H1 (cell line): ENCODE results near the gene GRM8. TPM values are rescaled to one million over a fixed set of nuclear protein-coding genes. Genes with fewer than 3 reads are reported as not detected.
"Not testable (repeated sequence)": the region's sequence is repeated elsewhere in the genome, so short reads cannot be mapped to it uniquely, and the experiment has no call there.

Experiments used
- CTCF ChIA-PET: fragments of 300-600 bp; sonication (Branson Sonifier 250); formaldehyde crosslinking; loops from one replicate; lab custom pipeline; 2021; ENCODE audit not compliant: partially characterized antibody; lab: Charles Lee
- POLR2A ChIA-PET: fragments of 300-600 bp; sonication (Branson Sonifier 250); formaldehyde crosslinking; loops from one replicate; lab custom pipeline; 2021; ENCODE audit warnings: inconsistent platforms; ENCODE audit not compliant: partially characterized antibody; lab: Charles Lee
- DNase-seq, 2 experiments: peaks; one replicate each; pipeline versions ENCODE4 v3.0.0 to v3.0.0-alpha.2; 2010 to 2022; ENCODE audit warnings: low spot score in 2 of 2, low read depth in 1 of 2, mixed read lengths in 1 of 2
- FAIRE-seq: peaks from 2 replicates; lab custom pipeline; 2011; peaks lifted over from hg19 to GRCh38; lab: Jason Lieb, UNC
- H2AFZ ChIP-seq: 2 replicates; pipeline ENCODE4 v1.8.1; 2012; ENCODE audit warnings: low read length, inconsistent platforms
- H2AK5ac ChIP-seq: 2 replicates; pipeline ENCODE4 v1.6.1; 2013; ENCODE audit warnings: low read depth, low read length
- H2BK120ac ChIP-seq: replicated peaks from 2 replicates; pipeline ENCODE3; 2013; ENCODE audit warnings: low read depth, low read length, inconsistent platforms
- H2BK12ac ChIP-seq: 2 replicates; pipeline ENCODE4 v1.6.1; 2013; ENCODE audit warnings: low read depth, low read length
- H2BK15ac ChIP-seq: 2 replicates; pipeline ENCODE4 v1.6.1; 2013; ENCODE audit warnings: low read length
- H2BK20ac ChIP-seq: 2 replicates; pipeline ENCODE4 v1.6.1; 2013; ENCODE audit warnings: low read length
- H2BK5ac ChIP-seq: 2 replicates; pipeline ENCODE4 v1.6.1; 2013; ENCODE audit warnings: low read depth, low read length
- H3K14ac ChIP-seq: 2 replicates; pipeline ENCODE4 v1.6.1; 2013; ENCODE audit warnings: inconsistent platforms; ENCODE audit not compliant: insufficient read length
- H3K18ac ChIP-seq: 2 replicates; pipeline ENCODE4 v1.6.1; 2013; ENCODE audit warnings: low read length; ENCODE audit errors: extremely low read depth
- H3K23ac ChIP-seq: 2 replicates; pipeline ENCODE4 v1.6.1; 2013; ENCODE audit warnings: inconsistent platforms; ENCODE audit not compliant: insufficient read length
- H3K23me2 ChIP-seq: 2 replicates; pipeline ENCODE4 v1.6.1; 2013; ENCODE audit warnings: low read depth, low read length
- H3K27ac ChIP-seq: 2 replicates; pipeline ENCODE4 v1.6.1; 2011; ENCODE audit warnings: low read depth, low read length, inconsistent platforms
- H3K27me3 ChIP-seq, 4 experiments: replicated peaks in 1 of 4; 1 replicate in 1 of 4; 2 replicates in 3 of 4; pipeline versions ENCODE4 v1.6.1 to v1.8.1; 2011 to 2013; ENCODE audit warnings: low read length in 3 of 4, mild to moderate bottlenecking in 3 of 4, inconsistent platforms in 2 of 4, mixed read lengths in 2 of 4, moderate library complexity in 1 of 4; ENCODE audit not compliant: control insufficient read depth in 3 of 4, insufficient read depth in 3 of 4; ENCODE audit errors: extremely low read depth in 1 of 4
- H3K36me3 ChIP-seq, 4 experiments: 2 replicates each; pipeline versions ENCODE4 v1.6.1 to v1.8.1; 2011 to 2013; ENCODE audit warnings: mild to moderate bottlenecking in 4 of 4, low read length in 3 of 4, moderate library complexity in 2 of 4, control low read depth in 1 of 4, inconsistent platforms in 1 of 4; ENCODE audit not compliant: insufficient read depth in 4 of 4, control insufficient read depth in 2 of 4
- H3K4ac ChIP-seq: replicated peaks from 2 replicates; pipeline ENCODE3; 2013; ENCODE audit warnings: low read length, low read depth, mixed read lengths, inconsistent platforms; ENCODE audit not compliant: insufficient read length
- H3K4me1 ChIP-seq, 4 experiments: replicated peaks in 1 of 4; 1 replicate in 1 of 4; 2 replicates in 3 of 4; pipeline versions ENCODE4 v1.6.1 to v1.8.1; 2011 to 2013; ENCODE audit warnings: low read length in 3 of 4, inconsistent platforms in 2 of 4, mixed read lengths in 1 of 4; ENCODE audit not compliant: insufficient read depth in 4 of 4, control insufficient read depth in 3 of 4
- H3K4me2 ChIP-seq, 2 experiments: 2 replicates each; pipeline versions ENCODE4 v1.6.1 to v1.8.1; 2011 to 2013; ENCODE audit warnings: low read depth in 2 of 2, low read length in 2 of 2, control low read depth in 1 of 2, inconsistent platforms in 1 of 2, mild to moderate bottlenecking in 1 of 2; ENCODE audit not compliant: insufficient read depth in 1 of 2
- H3K4me3 ChIP-seq, 4 experiments: fragments of 200-600, 300-600 bp in 1 of 4; sonication (generic), shearing (Covaris generic), sonication (Bioruptor Twin) in 1 of 4; 2 replicates each; pipeline versions ENCODE4 v1.5.1 to v1.8.1; 2011 to 2016; ENCODE audit warnings: low read length in 4 of 4, low read depth in 3 of 4, control low read depth in 2 of 4, inconsistent platforms in 2 of 4, mild to moderate bottlenecking in 2 of 4, mixed read lengths in 1 of 4, moderate library complexity in 1 of 4; ENCODE audit not compliant: insufficient read depth in 2 of 4; ENCODE audit errors: extremely low read depth in 1 of 4
- H3K56ac ChIP-seq: replicated peaks from 2 replicates; pipeline ENCODE3; 2013; ENCODE audit warnings: low read depth, mild to moderate bottlenecking, mixed read lengths, low read length, inconsistent platforms; ENCODE audit not compliant: insufficient read length
- H3K79me1 ChIP-seq: 2 replicates; pipeline ENCODE4 v1.6.1; 2013; ENCODE audit warnings: low read depth, low read length, control low read depth
- H3K79me2 ChIP-seq, 2 experiments: 2 replicates each; pipeline versions ENCODE4 v1.6.1 to v1.8.1; 2012 to 2013; ENCODE audit warnings: low read length in 2 of 2, mild to moderate bottlenecking in 2 of 2, inconsistent platforms in 1 of 2; ENCODE audit not compliant: insufficient read depth in 2 of 2, control insufficient read depth in 1 of 2
- H3K9ac ChIP-seq, 4 experiments: replicated peaks in 1 of 4; 1 replicate in 1 of 4; 2 replicates in 3 of 4; pipeline versions ENCODE4 v1.6.1 to v1.8.1; 2011 to 2013; ENCODE audit warnings: low read depth in 3 of 4, low read length in 3 of 4, control low read depth in 2 of 4, mild to moderate bottlenecking in 2 of 4, moderate library complexity in 2 of 4, inconsistent platforms in 1 of 4; ENCODE audit errors: extremely low read depth in 1 of 4
- H3K9me3 ChIP-seq, 2 experiments: 2 replicates each; pipeline versions ENCODE4 v1.6.1 to v1.8.1; 2012 to 2013; ENCODE audit warnings: mild to moderate bottlenecking in 2 of 2, moderate library complexity in 2 of 2, control low read depth in 1 of 2, inconsistent platforms in 1 of 2, low read depth in 1 of 2, low read length in 1 of 2, mixed read lengths in 1 of 2; ENCODE audit not compliant: insufficient read depth in 2 of 2
- H4K20me1 ChIP-seq, 2 experiments: replicated peaks in 1 of 2; 2 replicates each; pipeline versions ENCODE3 to v1.8.1; 2011 to 2013; ENCODE audit warnings: inconsistent platforms in 2 of 2, low read length in 2 of 2, mild to moderate bottlenecking in 1 of 2; ENCODE audit not compliant: insufficient read depth in 2 of 2, control insufficient read depth in 1 of 2
- H4K5ac ChIP-seq: 2 replicates; pipeline ENCODE4 v1.6.1; 2013; ENCODE audit warnings: low read length, low read depth, mixed read lengths, inconsistent platforms; ENCODE audit not compliant: insufficient read length
- H4K8ac ChIP-seq: 2 replicates; pipeline ENCODE4 v1.8.0; 2013; ENCODE audit warnings: mild to moderate bottlenecking, moderate library complexity, low read length, inconsistent platforms; ENCODE audit not compliant: insufficient read depth; ENCODE audit errors: extremely low read depth
- H4K91ac ChIP-seq: replicated peaks from 2 replicates; pipeline ENCODE3; 2013; ENCODE audit warnings: low read length, mixed read lengths, inconsistent platforms; ENCODE audit not compliant: insufficient read length
- whole genome bisulfite sequencing, 2 experiments: shearing (Covaris generic) in 1 of 2; methylation state at CpG; one replicate each; pipeline versions ENCODE4 v1.1.6 to v1.1.7; 2013 to 2015; ENCODE audit warnings: low lambda C conversion rate in 2 of 2, mixed read lengths in 2 of 2, inconsistent platforms in 1 of 2, low coverage in 1 of 2, missing lambda C conversion rate in 1 of 2; ENCODE audit not compliant: insufficient replicate concordance in 2 of 2, insufficient coverage in 1 of 2, insufficient read length in 1 of 2; ENCODE audit errors: extremely low coverage in 1 of 2, missing lambda C conversion rate in 1 of 2; 5-methylcytosine and 5-hydroxymethylcytosine counted together
- polyA plus RNA-seq, 7 experiments: library from polyadenylated mRNA; depleted of rRNA in 3 of 7; stranded (reverse) in 5 of 7; unstranded in 2 of 7; fragments of >200 nt in 5 of 7; fragments of 200-250 nt in 2 of 7; gene quantifications; 1 replicate in 5 of 7; 2 replicates in 1 of 7; 4 replicates in 1 of 7; pipeline versions ENCODE4 v1.2.1 to v1.2.3, GENCODE V29; 2011 to 2013; ENCODE audit warnings: missing spikeins in 2 of 7, mixed read lengths in 2 of 7
- total RNA-seq: library from RNA; stranded (reverse); fragmentation: NEBNext Ultra II Directional; extraction: Animal tissue kit (Norgen Biotek cat#: 25700); gene quantifications from 2 replicates; pipeline ENCODE4 v1.2.1, GENCODE V29; 2021

The GRM8 gene
- total and polyA plus RNA-seq, 2 of the 8 experiments (the other 6 are each of a cell fraction or from before 2014, with no cell fraction given) = 2.6 to 2.8 TPM

- H3K27me3 ChIP-seq, H3K9me3 ChIP-seq, H3K4me3 ChIP-seq, H3K14ac ChIP-seq, H3K79me1 ChIP-seq, H2BK5ac ChIP-seq, H3K23ac ChIP-seq, H2BK15ac ChIP-seq, H4K5ac ChIP-seq, H3K9ac ChIP-seq, H2BK12ac ChIP-seq, DNase-seq, CTCF ChIA-PET, H3K27ac ChIP-seq, H3K79me2 ChIP-seq, H3K56ac ChIP-seq, H4K20me1 ChIP-seq, H2AFZ ChIP-seq, H4K8ac ChIP-seq, H2BK120ac ChIP-seq, POLR2A ChIA-PET, H3K4me1 ChIP-seq, H3K4me2 ChIP-seq, H2BK20ac ChIP-seq, H3K36me3 ChIP-seq, H2AK5ac ChIP-seq, H3K4ac ChIP-seq, H3K23me2 ChIP-seq, H4K91ac ChIP-seq, FAIRE-seq, H3K18ac ChIP-seq: not testable (repeated sequence)
- 94% methylated on average over 4 of the region's 4 CpGs; no CpG with 5 or more reads in 1 of the 2 experiments for WGBS, 2 experiments
Observed at GRCh38 chr7:126887560-126887959, 365.2 kb downstream of the GRM8 start.

DNA sequence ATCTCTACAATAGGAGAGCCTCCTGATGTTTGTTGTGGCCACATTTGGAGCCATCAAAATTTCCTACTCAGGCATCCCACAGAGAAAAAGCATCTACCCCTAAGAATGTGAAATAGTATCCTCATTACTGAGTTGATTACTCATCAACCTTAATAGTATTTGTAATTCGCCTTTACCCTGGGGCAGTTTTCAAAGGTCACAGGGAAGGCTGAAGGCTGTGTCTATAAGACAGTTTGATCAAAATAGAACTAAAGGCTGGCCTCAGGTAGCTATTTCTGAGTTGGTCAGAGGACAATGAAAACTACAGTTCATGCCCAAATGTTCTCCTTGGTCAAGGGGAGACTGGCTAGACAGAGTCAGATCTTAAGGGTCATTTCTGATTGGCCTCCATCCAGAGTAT is 370.0 kb downstream of the GRM8 start:
- H2BK15ac ChIP-seq, H3K14ac ChIP-seq, H3K18ac ChIP-seq, H4K20me1 ChIP-seq, H3K27ac ChIP-seq, H3K4me2 ChIP-seq, H3K56ac ChIP-seq, H4K5ac ChIP-seq, H3K4ac ChIP-seq, H2AFZ ChIP-seq, H4K91ac ChIP-seq, H3K23me2 ChIP-seq, H2AK5ac ChIP-seq, H4K8ac ChIP-seq, H3K36me3 ChIP-seq, H3K9me3 ChIP-seq, H3K27me3 ChIP-seq, H3K23ac ChIP-seq, DNase-seq, H3K4me1 ChIP-seq, H3K9ac ChIP-seq, H2BK5ac ChIP-seq, FAIRE-seq, H2BK12ac ChIP-seq, H2BK120ac ChIP-seq, H3K79me1 ChIP-seq, H2BK20ac ChIP-seq, POLR2A ChIA-PET, H3K4me3 ChIP-seq, H3K79me2 ChIP-seq: not testable (repeated sequence)
- WGBS, 2 experiments = 82% methylated on average over 1 of the region's 1 CpG; no CpG with 5 or more reads in 1 of the 2 experiments
- CTCF ChIA-PET = interaction anchor here (0.9 to 1.2 kb wide), 2 partner anchors 68 to 78 kb away, joined by 3 to 4 read pairs; no protein-coding TSS in a partner anchor
